Heart left ventricle (tissue), 16 donors: ENCODE results near the gene GPR161. TPM values are rescaled to one million over a fixed set of nuclear protein-coding genes. Genes with fewer than 3 reads are reported as not detected.
"Not testable (repeated sequence)": the region's sequence is repeated elsewhere in the genome, so short reads cannot be mapped to it uniquely, and the experiment has no call there.

Experiments used
- ATAC-seq, 4 donors: fragments of 200-7000 bp; cut with Tn5 transposase; one replicate each; pipeline ENCODE4 v1.9.1; 2020 to 2022; ENCODE audit warnings: moderate library complexity in 4 of 4, mild to moderate bottlenecking in 3 of 4, moderate number of reproducible peaks in 1 of 4
- DNase-seq, 5 donors: peaks; one replicate each; pipeline ENCODE4 v3.0.0-alpha.2; 2020
- H3K27ac ChIP-seq, 12 donors: fragments of 200-600 bp; sonication (generic) in 4 of 12; one replicate each; pipeline versions ENCODE4 v1.5.0 to v1.8.0; 2016 to 2022; ENCODE audit warnings: mild to moderate bottlenecking in 2 of 12
- H3K27me3 ChIP-seq, 9 donors: fragments of 200-600 bp; sonication (generic) in 2 of 9; one replicate each; pipeline versions ENCODE4 v1.5.1 to v1.8.0; 2016 to 2022; ENCODE audit warnings: mild to moderate bottlenecking in 3 of 9
- H3K36me3 ChIP-seq, 9 donors: fragments of 200-600 bp; sonication (generic) in 2 of 9; one replicate each; pipeline versions ENCODE4 v1.5.0 to v1.8.0; 2018 to 2022; ENCODE audit warnings: mild to moderate bottlenecking in 2 of 9
- H3K4me1 ChIP-seq, 12 donors: fragments of 200-600 bp; sonication (generic) in 4 of 12; one replicate each; pipeline versions ENCODE4 v1.5.0 to v1.8.0; 2016 to 2022; ENCODE audit warnings: mild to moderate bottlenecking in 3 of 12
- H3K4me3 ChIP-seq, 12 donors: fragments of 200-600 bp; sonication (generic) in 4 of 12; one replicate each; pipeline versions ENCODE4 v1.5.0 to v1.8.0; 2017 to 2022; ENCODE audit warnings: mild to moderate bottlenecking in 9 of 12, moderate library complexity in 4 of 12
- H3K9me3 ChIP-seq, 12 donors: fragments of 200-600 bp; sonication (generic) in 4 of 12; one replicate each; pipeline versions ENCODE4 v1.5.0 to v1.8.0; 2016 to 2022; ENCODE audit warnings: mild to moderate bottlenecking in 1 of 12
- POLR2A ChIP-seq, 2 donors: fragments of 450-650 bp; IDR thresholded peaks; one replicate each; pipeline ENCODE4 v1.6.1; 2017; ENCODE audit warnings: antibody characterized with exemption in 2 of 2, mild to moderate bottlenecking in 2 of 2, moderate library complexity in 2 of 2
- WGBS, 4 donors: extraction: QIAGEN DNeasy Blood & Tissue Kit in 2 of 4; methylation state at CpG; one replicate each; pipeline versions ENCODE4 v1.1.5 to v1.1.7; 2013 to 2018; 5-methylcytosine and 5-hydroxymethylcytosine counted together
- intact Hi-C, 10 donors: fragments of 100-400 bp; cut with DNase I; formaldehyde crosslinking; loops; one replicate each; pipeline versions ENCODE4 v1.11.1 to v1.14.2; 2022
- long read RNA-seq, 3 donors: library from polyadenylated mRNA; unstranded; transcript quantifications; one replicate each; pipeline ENCODE4 v2.0.0, GENCODE V29; 2020 to 2021
- polyA plus RNA-seq, 2 donors: library from polyadenylated mRNA; stranded (reverse); fragments of 200-250 nt; gene quantifications; one replicate each; pipeline ENCODE4 v1.2.3, GENCODE V29; 2013
- total RNA-seq, 9 donors: library from RNA; depleted of rRNA in 2 of 9; stranded (reverse); fragments of >200 nt in 2 of 9; fragmentation: NEBNext Ultra II Directional in 3 of 9; extraction: Animal tissue kit (Norgen Biotek cat#: 25700) in 3 of 9; gene quantifications; one replicate each; pipeline versions ENCODE4 v1.1.0 to v1.2.4, GENCODE V29; 2016 to 2023
- TF ChIP-seq, protein P1 (sequence below), 12 donors: fragments of 200-600 bp; sonication (generic) in 4 of 12; IDR thresholded peaks; one replicate each; pipeline versions ENCODE4 v1.5.0 to v1.8.0; 2018 to 2022; ENCODE audit warnings: antibody characterized with exemption in 12 of 12, mild to moderate bottlenecking in 5 of 12
- donor health status: ischemic (EF 13 %, LVEDD 7.1; RV severe dilation, severe dysfunction).
- donor health status: healthy with polysubstance abuse.
- donor health status: DM: no; HTN: yes; CAD: no.
- donor health status: DM: no; HTN: no; CAD: no.
- donor health status: ischemic (EF 25% LVEDD 6.9; RV normal size, moderate dysfunction).
- donor health status: ischemic (EF 25% LVEDD 5.7; RV mildly dilated, moderate dysfunction).
- donor health status: healthy.
- donor health status: DM: yes; HTN: yes; CAD: no.
- donor health status: ischemic (EF 35%, LVEDD 5.7; RV mildly dilated, moderate dysfunction).
- donor health status: nonischemic (EF 11% LVEDD 7.7; RV severe dilation, severe dysfunction).
- donor health status: DM: yes; HTN: yes; CAD: no.
- donor health status: PGD.
- donor health status: ischemic (EF 29% LVEDD 5.4; RV normal size, mild dysfunction).
- donor health status: nonischemic (EF 23%, LVEDD 6.1; RV moderate dilation, normal function).

The GPR161 gene, protein sequence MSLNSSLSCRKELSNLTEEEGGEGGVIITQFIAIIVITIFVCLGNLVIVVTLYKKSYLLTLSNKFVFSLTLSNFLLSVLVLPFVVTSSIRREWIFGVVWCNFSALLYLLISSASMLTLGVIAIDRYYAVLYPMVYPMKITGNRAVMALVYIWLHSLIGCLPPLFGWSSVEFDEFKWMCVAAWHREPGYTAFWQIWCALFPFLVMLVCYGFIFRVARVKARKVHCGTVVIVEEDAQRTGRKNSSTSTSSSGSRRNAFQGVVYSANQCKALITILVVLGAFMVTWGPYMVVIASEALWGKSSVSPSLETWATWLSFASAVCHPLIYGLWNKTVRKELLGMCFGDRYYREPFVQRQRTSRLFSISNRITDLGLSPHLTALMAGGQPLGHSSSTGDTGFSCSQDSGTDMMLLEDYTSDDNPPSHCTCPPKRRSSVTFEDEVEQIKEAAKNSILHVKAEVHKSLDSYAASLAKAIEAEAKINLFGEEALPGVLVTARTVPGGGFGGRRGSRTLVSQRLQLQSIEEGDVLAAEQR
- 1 to 10 TPM; 1.4 to 4.8 (median 2.4) TPM for total RNA-seq
- polyA plus RNA-seq = 1 to 10 TPM in 1 of 2 donors, under 1 TPM in 1; 0.95 to 2.8 TPM
- long read RNA-seq, donor 1, partial matches to known transcripts = 1 of 6 reads
- long read RNA-seq, donor 1, other reads (novel, unspliced or antisense) = 5 of 6 reads
- long read RNA-seq, donor 2, partial matches to known transcripts = 4 of 5 reads
- long read RNA-seq, donor 2, other reads (novel, unspliced or antisense) = 1 of 5 reads
- long read RNA-seq, donor 3, partial matches to known transcripts = 2 of 4 reads
- long read RNA-seq, donor 3, other reads (novel, unspliced or antisense) = 2 of 4 reads

DNA sequence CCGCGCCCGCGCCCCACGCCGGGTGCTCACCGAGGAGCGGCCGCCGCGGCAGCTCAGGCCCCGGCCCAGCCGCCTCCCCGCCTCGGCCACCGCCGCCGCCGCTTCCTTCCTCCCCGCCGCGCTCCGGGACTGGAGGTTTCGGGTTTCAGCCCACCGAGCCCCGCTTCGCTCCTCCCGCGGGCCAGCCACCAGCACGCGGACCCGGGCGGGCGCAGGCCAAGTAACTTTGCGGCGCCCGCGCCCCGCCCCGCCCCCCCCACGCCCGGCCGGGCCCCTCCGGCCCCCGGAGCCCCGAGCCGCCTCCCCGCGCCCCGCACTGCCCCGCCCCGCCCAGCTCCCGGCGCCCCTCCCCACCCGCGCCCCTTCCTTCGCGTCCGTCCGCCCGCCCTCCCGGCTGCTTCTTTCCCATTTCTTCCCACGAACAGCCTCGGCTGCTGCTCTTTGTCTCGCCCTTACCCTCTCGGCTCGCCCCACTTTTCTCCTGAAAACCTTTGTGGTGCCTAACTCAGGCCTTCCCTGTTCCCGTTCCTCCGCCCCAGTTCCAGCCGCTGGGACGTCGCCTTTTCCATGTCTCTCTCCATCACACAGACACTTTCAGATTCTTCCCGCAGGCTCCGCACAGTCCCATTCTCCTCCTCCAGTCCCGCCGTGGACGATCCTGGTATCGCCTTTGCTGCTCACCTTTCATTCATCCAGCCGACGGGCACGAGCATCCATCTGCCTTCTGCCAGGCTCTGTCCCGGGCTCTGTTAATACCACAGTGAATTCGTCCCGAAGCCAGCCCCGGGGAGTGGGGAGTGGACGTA, at the start of gene GPR161:
Gene GPR161 (minus strand): TSS at position 222 of the 806 bp plus-strand sequence. CDS start 32,080 bp downstream, outside the sequence.
- DNase-seq = peak; percentile 50 to 78 (median 64)
- 1 to 2% (median 1%) methylated on average over 49 to 84 of the region's 86 CpGs for WGBS, 4 donors
- Histone ChIP-seq H3K9me3 (no peaks in the 10 kb centered on the region), H3K4me1 (peaks cover 0 to 20% (median 12%) of the 10 kb centered on the region in 12 donors), H3K27me3 (peaks cover 0 to 24% (median 0%) of the 10 kb centered on the region in 9 donors), H3K27ac (peak within 1 kb of the TSS; percentile 28 to 83 (median 74)), H3K36me3 (no peaks in the 10 kb centered on the region), H3K4me3 (peak within 1 kb of the TSS; percentile 40 to 92 (median 81))
- peak in 3 of 4 donors; percentile 18 to 70 (median 63) for ATAC-seq
- intact Hi-C loops = loop anchor here in 4 of 10 donors (5.0 kb wide), 2 partner anchors 50 to 55 kb away; no protein-coding TSS in a partner anchor
- TF ChIP-seq POLR2A (IDR thresholded peaks at IDR 0.05) = no peak
- TF ChIP-seq, protein P1, sequence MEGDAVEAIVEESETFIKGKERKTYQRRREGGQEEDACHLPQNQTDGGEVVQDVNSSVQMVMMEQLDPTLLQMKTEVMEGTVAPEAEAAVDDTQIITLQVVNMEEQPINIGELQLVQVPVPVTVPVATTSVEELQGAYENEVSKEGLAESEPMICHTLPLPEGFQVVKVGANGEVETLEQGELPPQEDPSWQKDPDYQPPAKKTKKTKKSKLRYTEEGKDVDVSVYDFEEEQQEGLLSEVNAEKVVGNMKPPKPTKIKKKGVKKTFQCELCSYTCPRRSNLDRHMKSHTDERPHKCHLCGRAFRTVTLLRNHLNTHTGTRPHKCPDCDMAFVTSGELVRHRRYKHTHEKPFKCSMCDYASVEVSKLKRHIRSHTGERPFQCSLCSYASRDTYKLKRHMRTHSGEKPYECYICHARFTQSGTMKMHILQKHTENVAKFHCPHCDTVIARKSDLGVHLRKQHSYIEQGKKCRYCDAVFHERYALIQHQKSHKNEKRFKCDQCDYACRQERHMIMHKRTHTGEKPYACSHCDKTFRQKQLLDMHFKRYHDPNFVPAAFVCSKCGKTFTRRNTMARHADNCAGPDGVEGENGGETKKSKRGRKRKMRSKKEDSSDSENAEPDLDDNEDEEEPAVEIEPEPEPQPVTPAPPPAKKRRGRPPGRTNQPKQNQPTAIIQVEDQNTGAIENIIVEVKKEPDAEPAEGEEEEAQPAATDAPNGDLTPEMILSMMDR (IDR thresholded peaks at IDR 0.05) = no peak

DNA sequence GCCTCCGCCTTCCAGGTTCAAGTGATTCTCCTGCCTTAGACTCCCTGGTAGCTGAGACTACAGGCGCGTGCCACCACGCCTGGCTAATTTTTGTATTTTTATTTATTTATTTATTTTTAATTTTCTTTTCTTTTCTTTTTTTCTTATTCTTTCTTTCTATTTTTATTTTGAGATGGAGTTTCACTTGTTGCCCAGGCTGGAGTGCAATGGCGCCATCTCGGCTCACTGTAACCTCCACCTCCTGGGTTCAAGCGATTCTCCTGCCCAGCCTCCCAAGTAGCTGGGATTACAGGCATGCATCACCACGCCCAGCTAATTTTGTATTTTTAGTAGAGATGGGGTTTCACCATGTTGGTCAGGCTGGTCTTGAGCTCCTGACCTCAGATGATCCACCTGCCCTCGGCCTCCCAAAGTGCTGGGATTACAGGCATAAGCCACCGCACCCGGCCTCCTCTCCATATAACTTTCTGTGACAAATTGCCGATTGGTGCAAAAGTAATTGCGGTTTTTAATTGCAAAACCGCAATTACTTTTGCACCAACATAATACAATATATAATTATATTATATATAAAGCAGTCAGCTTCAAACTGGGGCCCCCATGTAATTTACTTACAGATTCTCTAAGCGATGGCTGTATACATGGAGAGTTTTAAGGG, 44.5 kb upstream of the GPR161 start:
- H3K27me3 ChIP-seq, H3K9me3 ChIP-seq, H3K4me3 ChIP-seq, H3K27ac ChIP-seq, intact Hi-C loops, DNase-seq, ATAC-seq: not testable (repeated sequence)
- WGBS, 4 donors = 96 to 98% (median 97%) methylated on average over 15 of the region's 15 CpGs
- Histone ChIP-seq H3K36me3 (peaks cover 0 to 19% (median 14%) of the 10 kb centered on the region in 9 donors), H3K4me1 (peaks cover 0 to 19% (median 10%) of the 10 kb centered on the region in 12 donors)

DNA sequence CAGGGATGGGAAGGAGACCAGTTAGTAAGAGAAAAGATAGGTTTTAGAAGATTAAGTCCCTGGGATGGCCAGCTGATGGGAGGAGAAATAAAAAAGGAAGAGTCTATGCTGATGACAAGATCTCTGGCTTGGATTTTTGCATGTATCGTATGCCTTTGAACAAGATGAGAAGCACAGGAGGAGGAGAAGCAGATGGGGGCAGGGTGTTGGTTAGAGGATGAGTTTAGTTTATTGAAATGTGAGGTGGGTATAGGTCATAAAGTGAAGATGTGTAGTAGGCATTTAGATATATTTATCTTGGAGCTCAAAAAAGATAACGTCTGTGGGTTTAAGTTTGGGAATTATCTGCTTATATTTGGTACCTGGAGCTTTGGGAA, 43.4 kb upstream of the GPR161 start:
- no peaks in the 10 kb centered on the region for H3K27me3 ChIP-seq
- intact Hi-C loops = no loop called here

More for the DNA sequence above, 43.4 kb upstream of the GPR161 start:
- Histone ChIP-seq H3K27ac (peak overlapping the region in 6 of 12 donors; percentile 89 to 97 (median 95)), H3K9me3 (no peaks in the 10 kb centered on the region), H3K4me3 (peak overlapping the region in 11 of 12 donors; percentile 74 to 88 (median 82)), H3K4me1 (peaks cover 0 to 19% (median 10%) of the 10 kb centered on the region in 12 donors), H3K36me3 (peaks cover 0 to 13% (median 6%) of the 10 kb centered on the region in 9 donors)
- WGBS, 4 donors = 39 to 48% (median 43%) methylated on average over 2 of the region's 2 CpGs
- DNase-seq = no peak
- no peak for TF ChIP-seq POLR2A (IDR thresholded peaks at IDR 0.05)
- TF ChIP-seq, protein P1 (IDR thresholded peaks at IDR 0.05) = no peak
- no peak for ATAC-seq
